ENCODE results near the gene LRRK1. TPM values are rescaled to one million over a fixed set of nuclear protein-coding genes. Genes with fewer than 3 reads are reported as not detected.
"Not testable (repeated sequence)": the region's sequence is repeated elsewhere in the genome, so short reads cannot be mapped to it uniquely, and the experiment has no call there.

Gene LRRK1
- total RNA-seq, 2 donors from 2014 or later: 18.6 to 20.3 TPM

- Histone ChIP-seq H3K4me3 (no peak overlapping the region), H3K9me3 (no peaks in the 10 kb centered on the region), H3K27me3 (replicated peaks; ENCODE audit: insufficient read depth) (no peaks in the 10 kb centered on the region), H3K36me3 (no peaks in the 10 kb centered on the region), H3K4me1 (replicated peaks) (no peaks in the 10 kb centered on the region), H3K27ac (no peak overlapping the region)
- 68% methylated on average over 6 of the region's 6 CpGs for WGBS
- no peak for TF ChIP-seq CTCF (IDR thresholded peaks at IDR 0.05)
- TF ChIP-seq POLR2A (IDR thresholded peaks at IDR 0.05): no peak
- no peak for TF ChIP-seq POLR2AphosphoS5 (IDR thresholded peaks at IDR 0.05)
- intact Hi-C loops (cut with DNase I): no loop called here
- no peak for DNase-seq (ENCODE audit: low spot score)
These were observed 151.5 kb downstream of the LRRK1 start for GRCh38 chr15:101070502-101071273.

GRCh38 chr15:101071651-101072050, 152.5 kb downstream of the LRRK1 start:
- intact Hi-C loops (cut with DNase I): no loop called here
- 96% methylated on average over 10 of the region's 10 CpGs for WGBS
- DNase-seq (ENCODE audit: low spot score): no peak
- Histone ChIP-seq H3K27me3 (replicated peaks; ENCODE audit: insufficient read depth) (no peaks in the 10 kb centered on the region), H3K4me3 (no peak overlapping the region), H3K9me3 (no peaks in the 10 kb centered on the region), H3K36me3 (no peaks in the 10 kb centered on the region), H3K27ac (no peak overlapping the region), H3K4me1 (replicated peaks) (no peaks in the 10 kb centered on the region)
- TF ChIP-seq CTCF (IDR thresholded peaks at IDR 0.05) (no peak), POLR2AphosphoS5 (IDR thresholded peaks at IDR 0.05) (no peak), POLR2A (IDR thresholded peaks at IDR 0.05) (no peak)

- H3K9me3 ChIP-seq; intact Hi-C loops (cut with DNase I); H3K36me3 ChIP-seq; H3K4me3 ChIP-seq; H3K4me1 ChIP-seq (replicated peaks); H3K27ac ChIP-seq; H3K27me3 ChIP-seq (replicated peaks; ENCODE audit: insufficient read depth); DNase-seq (ENCODE audit: low spot score): not testable (repeated sequence)
- WGBS: 85% methylated on average over 4 of the region's 4 CpGs
These were observed 153.1 kb downstream of the LRRK1 start for GRCh38 chr15:101072235-101072634.

- H3K36me3 ChIP-seq; H3K27me3 ChIP-seq (replicated peaks; ENCODE audit: insufficient read depth); H3K4me3 ChIP-seq; H3K4me1 ChIP-seq (replicated peaks); intact Hi-C loops (cut with DNase I); H3K9me3 ChIP-seq; H3K27ac ChIP-seq; DNase-seq (ENCODE audit: low spot score): not testable (repeated sequence)
- WGBS: 85% methylated on average over 15 of the region's 15 CpGs
These were observed 158.9 kb downstream of the LRRK1 start for GRCh38 chr15:101077806-101078668.

- Histone ChIP-seq H3K36me3 (no peaks in the 10 kb centered on the region), H3K4me3 (no peak overlapping the region), H3K4me1 (replicated peaks) (no peaks in the 10 kb centered on the region), H3K27me3 (replicated peaks; ENCODE audit: insufficient read depth) (no peaks in the 10 kb centered on the region), H3K9me3 (no peaks in the 10 kb centered on the region), H3K27ac (no peak overlapping the region)
- intact Hi-C loops (cut with DNase I): no loop called here
- TF ChIP-seq POLR2AphosphoS5 (IDR thresholded peaks at IDR 0.05) (no peak), POLR2A (IDR thresholded peaks at IDR 0.05) (no peak), CTCF (IDR thresholded peaks at IDR 0.05) (no peak)
- DNase-seq (ENCODE audit: low spot score): no peak
- 97% methylated on average over 15 of the region's 16 CpGs for WGBS
These were observed 159.6 kb downstream of the LRRK1 start for GRCh38 chr15:101078669-101079323.

All from prostate gland (tissue), 2 donors.